Limb (tissue), 2 donors: ENCODE results near the gene ATL3.
"Not testable (repeated sequence)": the region's sequence is repeated elsewhere in the genome, so short reads cannot be mapped to it uniquely, and the experiment has no call there.

Experiments used
- DNase-seq, 2 donors: peaks; one replicate each; pipeline ENCODE4 v3.0.0-alpha.2; 2016; ENCODE audit errors: extremely low spot score in 2 of 2

The ATL3 gene

GRCh38 chr11:63671322-63672155, at the start of gene ATL3:
TSS of gene ATL3 (minus strand) at chr11:63671376. CDS start at chr11:63671335, 41 bp downstream.
- peak; percentile 94 to 98 for DNase-seq

- no peak for DNase-seq
Measured at GRCh38 chr11:63720611-63721010, 49.4 kb upstream of the ATL3 start.

GRCh38 chr11:63719987-63720386, 48.8 kb upstream of the ATL3 start:
- no peak for DNase-seq

GRCh38 chr11:63719001-63719400, 47.8 kb upstream of the ATL3 start:
- DNase-seq, result no peak

- no peak for DNase-seq
Measured at GRCh38 chr11:63716046-63716445, 44.9 kb upstream of the ATL3 start.

- no peak for DNase-seq
Measured at GRCh38 chr11:63713766-63714165, 42.6 kb upstream of the ATL3 start.

GRCh38 chr11:63711838-63712237, 40.7 kb upstream of the ATL3 start:
- no peak for DNase-seq

GRCh38 chr11:63710476-63711217, 39.5 kb upstream of the ATL3 start:
- DNase-seq, result no peak

GRCh38 chr11:63709336-63709884, 38.2 kb upstream of the ATL3 start:
- DNase-seq, result no peak

GRCh38 chr11:63708764-63709163, 37.6 kb upstream of the ATL3 start:
- no peak for DNase-seq

- no peak for DNase-seq
Measured at GRCh38 chr11:63705526-63705925, 34.4 kb upstream of the ATL3 start.

- DNase-seq, result no peak
Measured at GRCh38 chr11:63699896-63700295, 28.7 kb upstream of the ATL3 start.

- DNase-seq, result peak in 1 of 2 donors; percentile 9
Measured at GRCh38 chr11:63698976-63699733, 28.0 kb upstream of the ATL3 start.

GRCh38 chr11:63694596-63694995, 23.4 kb upstream of the ATL3 start:
- no peak for DNase-seq

- DNase-seq, result no peak
Measured at GRCh38 chr11:63687845-63688244, 16.7 kb upstream of the ATL3 start.

- DNase-seq, result no peak
Measured at GRCh38 chr11:63686926-63687325, 15.8 kb upstream of the ATL3 start.

GRCh38 chr11:63685158-63685721, 14.1 kb upstream of the ATL3 start:
- DNase-seq, result not testable (repeated sequence)

GRCh38 chr11:63683133-63683991, 12.2 kb upstream of the ATL3 start:
- no peak for DNase-seq

GRCh38 chr11:63682066-63683021, 11.2 kb upstream of the ATL3 start:
- peak; percentile 32 to 56 for DNase-seq
